Glutamatergic neuron (in vitro differentiated cells): ENCODE results near the gene KCTD16. TPM values are rescaled to one million over a fixed set of nuclear protein-coding genes. Genes with fewer than 3 reads are reported as not detected.

ENCODE experiments used
- DNase-seq: peaks from one replicate; pipeline ENCODE4 v3.0.0; 2022
- H3K27ac Mint-ChIP-seq: one replicate; pipeline ENCODE4 v1.8.0; 2020; ENCODE audit warnings: mild to moderate bottlenecking, mixed read lengths, inconsistent platforms; ENCODE audit not compliant: unreplicated experiment
- H3K27me3 Mint-ChIP-seq: one replicate; pipeline ENCODE4 v1.8.0; 2020; ENCODE audit warnings: mild to moderate bottlenecking, moderate library complexity, mixed read lengths, inconsistent platforms; ENCODE audit not compliant: unreplicated experiment
- H3K36me3 Mint-ChIP-seq: one replicate; pipeline ENCODE4 v1.8.0; 2020; ENCODE audit warnings: mild to moderate bottlenecking, mixed read lengths, inconsistent platforms; ENCODE audit not compliant: unreplicated experiment
- H3K4me1 Mint-ChIP-seq: one replicate; pipeline ENCODE4 v1.8.0; 2020; ENCODE audit warnings: mild to moderate bottlenecking, low read depth, mixed read lengths, inconsistent platforms; ENCODE audit not compliant: unreplicated experiment
- H3K4me3 Mint-ChIP-seq: one replicate; pipeline ENCODE4 v1.8.0; 2020; ENCODE audit warnings: mild to moderate bottlenecking, mixed read lengths, inconsistent platforms; ENCODE audit not compliant: unreplicated experiment
- H3K9me3 Mint-ChIP-seq: one replicate; pipeline ENCODE4 v1.8.0; 2020; ENCODE audit warnings: mild to moderate bottlenecking, moderate library complexity, mixed read lengths, inconsistent platforms; ENCODE audit not compliant: unreplicated experiment
- CTCF ChIP-seq: fragments of 200-600 bp; sonication (generic); IDR thresholded peaks from one replicate; pipeline ENCODE4 v1.5.0; 2021; ENCODE audit not compliant: partially characterized antibody, unreplicated experiment
- total RNA-seq: library from RNA; stranded (reverse); fragmentation: NEBNext Ultra II Directional; extraction: Animal tissue kit (Norgen Biotek cat#: 25700); gene quantifications from one replicate; pipeline ENCODE4 v1.2.1, GENCODE V29; 2021; ENCODE audit not compliant: unreplicated experiment

Gene KCTD16
- total RNA-seq, 1 donor from 2014 or later = 16.9 TPM

- H3K9me3 Mint-ChIP-seq = peaks cover 2% of the 10 kb centered on the region
- H3K4me1 Mint-ChIP-seq = peaks cover 8% of the 10 kb centered on the region
- no peak overlapping the region for H3K4me3 Mint-ChIP-seq
- DNase-seq = no peak
- no peaks in the 10 kb centered on the region for H3K36me3 Mint-ChIP-seq
- peaks cover 1% of the 10 kb centered on the region for H3K27me3 Mint-ChIP-seq
- no peak for TF ChIP-seq CTCF
- no peak overlapping the region for H3K27ac Mint-ChIP-seq
Measured at GRCh38 chr5:144457160-144457559, 286.5 kb downstream of the KCTD16 start.

- peaks cover 1% of the 10 kb centered on the region for H3K27me3 Mint-ChIP-seq
- TF ChIP-seq CTCF = no peak
- H3K4me3 Mint-ChIP-seq = no peak overlapping the region
- H3K4me1 Mint-ChIP-seq = peaks cover 16% of the 10 kb centered on the region
- H3K27ac Mint-ChIP-seq = no peak overlapping the region
- no peaks in the 10 kb centered on the region for H3K9me3 Mint-ChIP-seq
- DNase-seq = no peak
- no peaks in the 10 kb centered on the region for H3K36me3 Mint-ChIP-seq
Measured at GRCh38 chr5:144458216-144458615, 287.5 kb downstream of the KCTD16 start.

- H3K9me3 Mint-ChIP-seq = peaks cover 11% of the 10 kb centered on the region
Measured at GRCh38 chr5:144460600-144460999, 289.9 kb downstream of the KCTD16 start.

GRCh38 chr5:144462577-144462976, 291.9 kb downstream of the KCTD16 start:
- Mint-ChIP-seq H3K36me3 (no peaks in the 10 kb centered on the region), H3K4me1 (peaks cover 36% of the 10 kb centered on the region), H3K4me3 (no peak overlapping the region), H3K27me3 (peaks cover 11% of the 10 kb centered on the region), H3K9me3 (peaks cover 11% of the 10 kb centered on the region), H3K27ac (no peak overlapping the region)
- DNase-seq = no peak
- TF ChIP-seq CTCF = no peak

More at GRCh38 chr5:144460600-144460999, 289.9 kb downstream of the KCTD16 start:
- Mint-ChIP-seq H3K4me3 (no peak overlapping the region), H3K36me3 (no peaks in the 10 kb centered on the region), H3K4me1 (peaks cover 31% of the 10 kb centered on the region), H3K27ac (no peak overlapping the region), H3K27me3 (peaks cover 11% of the 10 kb centered on the region)
- no peak for TF ChIP-seq CTCF
- DNase-seq = no peak

GRCh38 chr5:144463481-144464223, 293.0 kb downstream of the KCTD16 start:
- H3K4me1 Mint-ChIP-seq = peaks cover 45% of the 10 kb centered on the region
- peak overlapping the region; percentile 13 for H3K27ac Mint-ChIP-seq
- H3K9me3 Mint-ChIP-seq = peaks cover 13% of the 10 kb centered on the region
- H3K36me3 Mint-ChIP-seq = no peaks in the 10 kb centered on the region
- H3K27me3 Mint-ChIP-seq = peaks cover 11% of the 10 kb centered on the region
- no peak for DNase-seq
- H3K4me3 Mint-ChIP-seq = no peak overlapping the region
- no peak for TF ChIP-seq CTCF
